Spleen (tissue), 7 donors: ENCODE results near the gene ICOS.

ENCODE experiments used
- POLR2A ChIP-seq, 3 donors: fragments of 450-650 bp; IDR thresholded peaks; one replicate each; pipeline ENCODE4 v1.5.1; 2017; ENCODE audit warnings: antibody characterized with exemption in 3 of 3, mild to moderate bottlenecking in 1 of 3
- POLR2AphosphoS5 ChIP-seq, 3 donors: sonication (generic); formaldehyde crosslinking; IDR thresholded peaks; one replicate each; pipeline ENCODE4 v1.5.1; 2017; ENCODE audit warnings: antibody characterized with exemption in 3 of 3
- TF ChIP-seq, protein P1 (sequence below), 11 experiments: fragments of 200-600 bp in 7 of 11; fragments of 450-650 bp in 4 of 11; sonication (generic) in 4 of 11; IDR thresholded peaks in 8 of 11; conservative IDR thresholded peaks in 3 of 11; 1 replicate in 7 of 11; 2 replicates in 4 of 11; pipeline versions ENCODE4 v1.4.0 to v1.8.0; 2016 to 2021; ENCODE audit warnings: antibody characterized with exemption in 11 of 11, inconsistent platforms in 4 of 11, mild to moderate bottlenecking in 1 of 11
- donor health status: DM: no; HTN: no; CAD: no; lungs with moderate emphysema.
- donor health status: DM: no; HTN: no; CAD: no.
- donor health status: DM: no; HTN: no; CAD: no.

DNA sequence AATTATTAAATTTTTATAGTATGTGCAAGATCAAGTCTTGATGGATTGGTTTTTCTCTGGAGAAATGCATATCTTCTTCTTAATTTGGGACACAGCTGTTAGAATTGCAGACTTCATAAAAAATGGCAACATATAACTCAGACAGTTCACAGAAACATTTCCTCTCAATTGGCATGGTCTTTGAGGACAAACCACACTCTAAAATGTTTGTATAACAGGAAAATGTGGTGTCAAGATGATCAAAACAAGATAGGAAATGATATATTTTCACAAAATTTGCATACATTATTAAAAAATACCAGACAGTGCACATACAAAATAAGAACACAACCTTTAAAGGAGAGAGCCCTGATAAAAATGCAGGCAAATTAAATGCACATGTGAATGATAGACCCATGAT is 63.9 kb downstream of the ICOS start:
- TF ChIP-seq POLR2AphosphoS5 (IDR thresholded peaks at IDR 0.05) = no peak
- TF ChIP-seq, protein P1, sequence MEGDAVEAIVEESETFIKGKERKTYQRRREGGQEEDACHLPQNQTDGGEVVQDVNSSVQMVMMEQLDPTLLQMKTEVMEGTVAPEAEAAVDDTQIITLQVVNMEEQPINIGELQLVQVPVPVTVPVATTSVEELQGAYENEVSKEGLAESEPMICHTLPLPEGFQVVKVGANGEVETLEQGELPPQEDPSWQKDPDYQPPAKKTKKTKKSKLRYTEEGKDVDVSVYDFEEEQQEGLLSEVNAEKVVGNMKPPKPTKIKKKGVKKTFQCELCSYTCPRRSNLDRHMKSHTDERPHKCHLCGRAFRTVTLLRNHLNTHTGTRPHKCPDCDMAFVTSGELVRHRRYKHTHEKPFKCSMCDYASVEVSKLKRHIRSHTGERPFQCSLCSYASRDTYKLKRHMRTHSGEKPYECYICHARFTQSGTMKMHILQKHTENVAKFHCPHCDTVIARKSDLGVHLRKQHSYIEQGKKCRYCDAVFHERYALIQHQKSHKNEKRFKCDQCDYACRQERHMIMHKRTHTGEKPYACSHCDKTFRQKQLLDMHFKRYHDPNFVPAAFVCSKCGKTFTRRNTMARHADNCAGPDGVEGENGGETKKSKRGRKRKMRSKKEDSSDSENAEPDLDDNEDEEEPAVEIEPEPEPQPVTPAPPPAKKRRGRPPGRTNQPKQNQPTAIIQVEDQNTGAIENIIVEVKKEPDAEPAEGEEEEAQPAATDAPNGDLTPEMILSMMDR (IDR thresholded peaks at IDR 0.05 in 8 of 11, conservative IDR thresholded peaks at IDR 0.05 in 3 of 11) = no peak
- TF ChIP-seq POLR2A (IDR thresholded peaks at IDR 0.05) = no peak
